Fibroblast of the aortic adventitia (primary cell): ENCODE measurements around the gene HSPA12A. TPM values are rescaled to one million over a fixed set of nuclear protein-coding genes. Genes with fewer than 3 reads are reported as not detected.

Experiments
- DNase-seq: peaks from one replicate; pipeline ENCODE4 v3.0.0-alpha.2; 2010; ENCODE audit warnings: low read depth
- H3K4me3 ChIP-seq: 2 replicates; pipeline ENCODE4 v1.5.1; 2011; ENCODE audit warnings: low read depth, mild to moderate bottlenecking, control low read depth, low read length, moderate library complexity
- total RNA-seq: library from RNA; depleted of rRNA; stranded (reverse); fragments of >200 nt; gene quantifications from 2 replicates; pipeline ENCODE4 v1.2.3, GENCODE V29; 2012; ENCODE audit warnings: low replicate concordance
- TF ChIP-seq, protein P1 (sequence below): IDR thresholded peaks from 2 replicates; pipeline ENCODE4 v1.5.1; 2011; ENCODE audit warnings: mild to moderate bottlenecking, low read length, control low read depth, inconsistent platforms; ENCODE audit not compliant: insufficient read depth

HSPA12A gene, protein sequence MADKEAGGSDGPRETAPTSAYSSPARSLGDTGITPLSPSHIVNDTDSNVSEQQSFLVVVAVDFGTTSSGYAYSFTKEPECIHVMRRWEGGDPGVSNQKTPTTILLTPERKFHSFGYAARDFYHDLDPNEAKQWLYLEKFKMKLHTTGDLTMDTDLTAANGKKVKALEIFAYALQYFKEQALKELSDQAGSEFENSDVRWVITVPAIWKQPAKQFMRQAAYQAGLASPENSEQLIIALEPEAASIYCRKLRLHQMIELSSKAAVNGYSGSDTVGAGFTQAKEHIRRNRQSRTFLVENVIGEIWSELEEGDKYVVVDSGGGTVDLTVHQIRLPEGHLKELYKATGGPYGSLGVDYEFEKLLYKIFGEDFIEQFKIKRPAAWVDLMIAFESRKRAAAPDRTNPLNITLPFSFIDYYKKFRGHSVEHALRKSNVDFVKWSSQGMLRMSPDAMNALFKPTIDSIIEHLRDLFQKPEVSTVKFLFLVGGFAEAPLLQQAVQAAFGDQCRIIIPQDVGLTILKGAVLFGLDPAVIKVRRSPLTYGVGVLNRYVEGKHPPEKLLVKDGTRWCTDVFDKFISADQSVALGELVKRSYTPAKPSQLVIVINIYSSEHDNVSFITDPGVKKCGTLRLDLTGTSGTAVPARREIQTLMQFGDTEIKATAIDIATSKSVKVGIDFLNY
- 10.3 and 18.8 TPM in 2 replicates for total RNA-seq

DNA sequence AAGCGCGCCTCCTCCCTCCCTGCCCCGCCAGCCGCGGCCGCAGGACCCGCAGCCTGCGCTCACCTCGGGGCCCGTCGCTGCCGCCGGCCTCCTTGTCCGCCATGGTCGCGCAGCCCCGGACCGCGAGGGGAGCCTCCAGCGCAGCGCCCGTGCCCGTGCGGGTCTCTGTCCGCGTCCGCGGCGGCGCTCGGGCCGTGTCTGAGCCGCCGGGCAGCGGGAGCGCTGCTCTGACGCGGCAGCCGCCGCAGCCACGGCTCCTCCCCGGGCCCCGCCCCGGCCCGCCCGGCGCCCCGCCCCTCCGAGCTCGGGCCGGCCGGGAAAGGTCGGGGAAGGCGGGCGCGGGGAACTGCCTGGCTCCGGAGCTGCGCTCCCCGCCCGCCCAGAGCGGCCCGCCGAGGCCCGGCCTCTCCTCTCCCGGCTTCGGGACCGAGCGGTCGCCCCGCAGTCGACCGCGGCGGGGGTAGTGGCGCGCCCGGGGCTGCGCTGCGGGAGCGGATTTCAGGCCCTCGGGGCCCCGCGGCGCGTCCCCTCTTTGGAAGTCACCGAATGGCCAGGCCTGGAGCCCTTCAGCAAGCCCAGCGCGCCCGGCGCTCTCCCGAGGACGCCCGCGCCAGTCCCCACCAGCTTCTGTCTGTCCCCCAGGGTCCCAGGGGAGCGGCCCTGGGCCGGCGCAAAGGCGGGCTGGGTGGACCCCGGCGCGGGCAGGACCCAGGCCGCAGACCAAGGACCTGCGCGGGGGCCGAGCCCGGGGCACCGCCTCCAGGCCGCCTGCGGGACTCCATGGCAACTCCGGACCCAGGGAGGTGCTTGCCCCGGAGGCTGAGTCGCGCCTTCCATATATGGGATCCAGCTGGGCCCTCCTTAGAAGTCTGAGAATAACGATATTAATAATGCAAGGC lies at the start of gene HSPA12A:
HSPA12A (minus strand) TSS at position 200 of the 899 bp plus-strand sequence; CDS start at position 103, 97 bp downstream.
- DNase-seq: peak; percentile 71
- H3K4me3 ChIP-seq: peak within 1 kb of the TSS; percentile 70
- TF ChIP-seq, protein P1, sequence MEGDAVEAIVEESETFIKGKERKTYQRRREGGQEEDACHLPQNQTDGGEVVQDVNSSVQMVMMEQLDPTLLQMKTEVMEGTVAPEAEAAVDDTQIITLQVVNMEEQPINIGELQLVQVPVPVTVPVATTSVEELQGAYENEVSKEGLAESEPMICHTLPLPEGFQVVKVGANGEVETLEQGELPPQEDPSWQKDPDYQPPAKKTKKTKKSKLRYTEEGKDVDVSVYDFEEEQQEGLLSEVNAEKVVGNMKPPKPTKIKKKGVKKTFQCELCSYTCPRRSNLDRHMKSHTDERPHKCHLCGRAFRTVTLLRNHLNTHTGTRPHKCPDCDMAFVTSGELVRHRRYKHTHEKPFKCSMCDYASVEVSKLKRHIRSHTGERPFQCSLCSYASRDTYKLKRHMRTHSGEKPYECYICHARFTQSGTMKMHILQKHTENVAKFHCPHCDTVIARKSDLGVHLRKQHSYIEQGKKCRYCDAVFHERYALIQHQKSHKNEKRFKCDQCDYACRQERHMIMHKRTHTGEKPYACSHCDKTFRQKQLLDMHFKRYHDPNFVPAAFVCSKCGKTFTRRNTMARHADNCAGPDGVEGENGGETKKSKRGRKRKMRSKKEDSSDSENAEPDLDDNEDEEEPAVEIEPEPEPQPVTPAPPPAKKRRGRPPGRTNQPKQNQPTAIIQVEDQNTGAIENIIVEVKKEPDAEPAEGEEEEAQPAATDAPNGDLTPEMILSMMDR: no peak

DNA sequence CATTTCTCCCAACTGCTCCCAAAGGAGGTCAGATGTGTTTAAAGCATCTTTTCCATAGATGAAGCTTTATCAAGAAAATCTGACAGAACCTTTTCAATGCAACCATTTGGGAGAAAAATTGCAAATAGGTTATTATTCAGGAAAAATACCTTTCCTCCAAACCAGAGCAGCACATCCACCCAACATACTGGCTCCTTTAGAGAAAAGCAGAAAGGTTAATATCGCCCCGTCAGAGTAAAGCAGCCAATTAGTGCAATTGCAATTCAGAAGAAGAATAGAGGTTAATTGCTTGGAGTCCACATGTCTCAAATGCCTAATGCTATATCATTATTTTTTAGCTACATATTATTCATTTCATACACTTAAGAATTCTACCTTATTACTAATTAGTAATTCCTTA lies 48.9 kb upstream of the HSPA12A start:
- TF ChIP-seq, protein P1: no peak
- DNase-seq: no peak
- no peak overlapping the region for H3K4me3 ChIP-seq

DNA sequence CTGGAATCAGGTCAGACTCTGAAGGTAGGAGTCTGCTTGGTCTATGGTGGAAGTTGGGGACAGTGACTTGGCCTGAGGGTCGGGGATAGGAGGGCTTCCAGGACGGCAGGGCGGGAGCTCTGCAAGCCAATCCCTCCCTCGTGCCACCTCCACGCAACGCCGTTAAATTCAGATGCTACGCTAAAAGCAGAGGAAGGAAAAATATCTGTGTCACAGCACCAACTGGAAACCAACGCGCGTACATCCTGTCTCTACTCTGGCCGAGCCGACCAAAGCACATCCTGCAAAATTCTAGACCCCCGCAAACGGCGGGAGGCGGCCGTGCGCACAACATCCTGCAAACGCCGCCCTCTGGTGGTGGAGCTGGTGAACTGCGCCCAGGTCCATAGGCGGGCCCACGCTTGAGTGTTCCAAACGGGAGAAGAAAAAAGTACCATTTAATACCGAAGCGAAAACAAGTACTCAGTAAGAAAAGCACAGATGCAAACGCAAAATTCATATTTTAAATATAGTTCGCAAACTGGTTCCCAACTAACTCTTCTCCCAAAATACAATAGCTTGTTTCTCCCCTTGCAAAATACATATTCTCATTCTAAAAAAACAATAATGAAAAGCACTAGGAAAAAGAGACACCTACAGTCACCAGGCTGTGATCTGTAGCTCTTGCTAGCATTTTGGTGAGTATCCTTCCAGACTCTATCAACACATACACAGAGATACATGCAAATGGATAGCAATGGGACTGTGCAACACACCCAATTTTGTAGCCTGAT lies 45.7 kb upstream of the HSPA12A start:
- DNase-seq: peak; percentile 66
- TF ChIP-seq, protein P1: peak; percentile 99

DNA sequence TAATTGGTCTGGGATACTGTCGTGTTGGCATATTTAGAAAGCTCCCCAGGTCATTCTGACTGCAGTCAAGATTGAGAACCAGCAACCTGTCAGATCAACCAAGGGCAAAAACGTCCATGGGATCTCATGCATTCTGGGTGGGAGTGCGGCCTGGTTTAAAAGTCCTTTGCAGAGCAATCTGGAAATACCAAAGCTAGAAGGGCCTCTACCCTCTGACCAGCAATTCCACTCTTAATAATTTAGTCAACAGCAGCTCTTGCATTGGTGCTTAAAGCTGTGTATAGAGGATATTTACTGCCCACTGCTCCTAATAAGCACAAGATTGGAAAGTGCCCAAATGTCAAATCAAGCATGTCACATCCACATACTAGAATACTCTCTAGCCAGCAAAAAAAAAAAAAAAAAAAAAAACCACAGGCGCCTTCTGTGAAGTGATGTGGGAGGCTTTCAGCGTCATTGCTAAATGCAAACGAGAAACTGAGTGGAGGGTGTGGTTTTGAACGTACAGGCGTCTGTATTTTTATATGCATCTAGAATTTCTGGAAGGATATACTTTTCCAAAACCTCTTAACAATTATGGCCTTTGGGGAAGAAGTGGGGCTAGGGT lies 44.8 kb upstream of the HSPA12A start:
- TF ChIP-seq, protein P1: no peak
- DNase-seq: no peak
- no peak overlapping the region for H3K4me3 ChIP-seq

More for the DNA sequence above, 45.7 kb upstream of the HSPA12A start:
- H3K4me3 ChIP-seq: peak overlapping the region; percentile 50

DNA sequence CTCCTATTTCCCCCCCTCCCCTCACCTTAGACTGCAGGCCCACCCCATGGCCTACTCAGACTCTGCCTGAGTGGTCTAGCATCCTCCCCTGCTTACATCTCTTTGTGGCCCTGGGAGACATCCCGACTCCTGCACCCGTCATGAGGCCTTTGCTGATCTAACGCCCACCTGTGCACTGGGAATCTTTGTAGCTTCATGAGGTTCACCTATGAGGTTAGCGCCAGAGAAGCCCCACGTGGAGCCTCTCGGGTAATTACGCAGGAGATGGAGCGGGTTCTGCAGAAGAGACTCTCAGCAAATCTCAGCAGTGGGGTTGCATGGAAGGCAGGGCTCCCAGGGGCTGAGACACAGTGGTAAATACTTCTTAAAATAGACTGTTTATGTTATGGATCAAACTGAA lies 43.5 kb upstream of the HSPA12A start:
- TF ChIP-seq, protein P1: no peak
- no peak overlapping the region for H3K4me3 ChIP-seq
- no peak for DNase-seq
